Suppressor macrophage (primary cell): Measurements from ENCODE around the gene SKAP2.
"Not testable (repeated sequence)": the region's sequence is repeated elsewhere in the genome, so short reads cannot be mapped to it uniquely, and the experiment has no call there.

Source experiments
- DNase-seq, 4 experiments: peaks; one replicate each; pipeline ENCODE4 v3.0.0-alpha.2; 2020 to 2022

The SKAP2 gene

GRCh38 chr7:26857170-26857505 lies 7.3 kb downstream of the SKAP2 start:
- DNase-seq, result no peak

- DNase-seq, result peak; percentile 22 to 57 (median 40)
These were observed 8.0 kb downstream of the SKAP2 start for GRCh38 chr7:26856176-26856985.

- DNase-seq, result no peak
These were observed 9.2 kb downstream of the SKAP2 start for GRCh38 chr7:26854876-26855855.

GRCh38 chr7:26853788-26854393 lies 10.5 kb downstream of the SKAP2 start:
- peak; percentile 31 to 78 (median 54) for DNase-seq

GRCh38 chr7:26850193-26850651 lies 14.2 kb downstream of the SKAP2 start:
- peak in 1 of 4 experiments; percentile 12 for DNase-seq

- no peak for DNase-seq
These were observed 20.7 kb downstream of the SKAP2 start for GRCh38 chr7:26843705-26844104.

GRCh38 chr7:26842897-26843296 lies 21.5 kb downstream of the SKAP2 start:
- no peak for DNase-seq

GRCh38 chr7:26841003-26841739 lies 23.2 kb downstream of the SKAP2 start:
- DNase-seq, result no peak

- not testable (repeated sequence) for DNase-seq
These were observed 27.6 kb downstream of the SKAP2 start for GRCh38 chr7:26836793-26837192.

- no peak for DNase-seq
These were observed 49.0 kb downstream of the SKAP2 start for GRCh38 chr7:26815426-26815825.

- DNase-seq, result no peak
These were observed 51.0 kb downstream of the SKAP2 start for GRCh38 chr7:26813432-26813831.

GRCh38 chr7:26794541-26794940 lies 69.8 kb downstream of the SKAP2 start:
- DNase-seq, result no peak

- no peak for DNase-seq
These were observed 71.8 kb downstream of the SKAP2 start for GRCh38 chr7:26792576-26792975.

GRCh38 chr7:26792006-26792405 lies 72.4 kb downstream of the SKAP2 start:
- no peak for DNase-seq

GRCh38 chr7:26789481-26790184 lies 74.8 kb downstream of the SKAP2 start:
- no peak for DNase-seq

- no peak for DNase-seq
These were observed 76.7 kb downstream of the SKAP2 start for GRCh38 chr7:26787701-26788100.

GRCh38 chr7:26784118-26784517 lies 80.3 kb downstream of the SKAP2 start:
- no peak for DNase-seq

GRCh38 chr7:26782501-26782900 lies 81.9 kb downstream of the SKAP2 start:
- peak in 1 of 4 experiments; percentile 2 for DNase-seq

- no peak for DNase-seq
These were observed 84.3 kb downstream of the SKAP2 start for GRCh38 chr7:26779978-26780595.

GRCh38 chr7:26777385-26777784 lies 87.0 kb downstream of the SKAP2 start:
- no peak for DNase-seq

GRCh38 chr7:26760501-26760900 lies 103.9 kb downstream of the SKAP2 start:
- no peak for DNase-seq
